Activated B cell treated with CpG ODN at 0.5 μM for 24 hours (primary cell): ENCODE data around the gene MVD. TPM values are rescaled to one million over a fixed set of nuclear protein-coding genes. Genes with fewer than 3 reads are reported as not detected.

Source experiments
- ATAC-seq: fragments of 200-7000 bp; cut with Tn5 transposase; one replicate; pipeline ENCODE4 v1.10.0; 2021; ENCODE audit warnings: low read depth, mild to moderate bottlenecking, moderate library complexity
- CTCF ChIA-PET: fragments of 350-600 bp; sonication (Branson Sonifier 250); formaldehyde crosslinking; loops from one replicate; lab custom pipeline; 2021; ENCODE audit warnings: antibody characterized with exemption; lab: Charles Lee
- POLR2A ChIA-PET: fragments of 350-600 bp; sonication (Branson Sonifier 250); formaldehyde crosslinking; loops from one replicate; lab custom pipeline; 2021; ENCODE audit warnings: antibody characterized with exemption; lab: Charles Lee
- DNase-seq: peaks from one replicate; pipeline ENCODE4 v3.0.0; 2022
- H3K27ac Mint-ChIP-seq: one replicate; pipeline ENCODE4 v1.8.0; 2020; ENCODE audit warnings: mixed read lengths
- H3K27me3 Mint-ChIP-seq: one replicate; pipeline ENCODE4 v1.8.0; 2021; ENCODE audit warnings: mixed read lengths
- H3K36me3 Mint-ChIP-seq: one replicate; pipeline ENCODE4 v1.8.0; 2021; ENCODE audit warnings: low read depth, mixed read lengths
- H3K4me1 Mint-ChIP-seq: one replicate; pipeline ENCODE4 v1.8.0; 2021; ENCODE audit warnings: mixed read lengths
- H3K4me3 Mint-ChIP-seq: one replicate; pipeline ENCODE4 v1.8.0; 2020; ENCODE audit warnings: mild to moderate bottlenecking, mixed read lengths
- H3K9me3 Mint-ChIP-seq: one replicate; pipeline ENCODE4 v1.8.0; 2020; ENCODE audit warnings: mixed read lengths
- intact Hi-C: fragments of 100-400 bp; cut with micrococcal nuclease; formaldehyde crosslinking; loops from one replicate; pipeline ENCODE4 v1.15.1; 2024
- total RNA-seq: library from RNA; stranded (reverse); gene quantifications from 2 replicates; pipeline ENCODE4 v1.2.3, GENCODE V29; 2022
- TF ChIP-seq, protein P1 (sequence below): fragments of 200-600 bp; IDR thresholded peaks from one replicate; pipeline ENCODE4 v1.8.0; 2022; ENCODE audit warnings: antibody characterized with exemption, mild to moderate bottlenecking

Gene MVD
- total RNA-seq, 1 donor from 2014 or later, result 140 TPM

DNA sequence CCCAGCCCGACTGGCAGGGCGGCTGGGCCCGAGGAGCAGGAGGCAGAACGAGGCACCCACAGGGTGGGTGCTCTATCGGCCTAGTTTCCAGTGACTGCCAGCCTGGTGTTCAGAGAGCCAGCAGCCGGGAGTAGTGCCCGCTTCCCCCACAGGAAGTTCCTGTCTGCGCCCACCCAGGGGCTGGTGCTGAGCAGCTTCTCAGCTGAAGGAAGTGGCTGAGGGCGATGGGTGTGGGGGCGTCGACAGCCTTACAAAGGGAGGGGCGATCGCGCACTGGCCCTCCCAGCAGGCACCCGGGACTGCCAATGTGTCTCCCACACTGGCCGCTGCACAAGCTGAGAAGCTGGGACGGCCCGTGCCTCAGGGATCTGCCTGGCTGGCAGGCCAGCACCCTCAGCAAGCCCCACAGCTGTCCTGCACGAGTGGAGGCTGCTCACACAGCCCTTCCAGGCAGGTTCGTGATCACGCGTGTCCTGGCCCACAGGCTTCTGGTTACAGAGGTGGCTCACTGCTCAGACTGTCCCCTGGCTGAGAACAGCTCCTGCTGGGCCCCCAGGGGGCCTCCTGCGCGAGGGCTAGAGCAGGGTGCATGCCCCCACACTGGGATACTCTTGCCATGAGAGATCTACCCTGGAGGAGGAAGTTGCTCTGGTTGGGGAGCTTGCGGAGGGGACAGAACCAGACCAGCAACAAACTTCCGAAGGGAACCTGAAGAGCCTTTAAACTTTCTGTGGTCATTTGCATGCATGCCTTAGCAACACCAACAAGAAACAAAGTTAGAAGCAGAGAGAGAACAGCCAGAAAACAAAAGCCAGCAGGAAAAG is 40.8 kb upstream of the MVD start:
- H3K27ac Mint-ChIP-seq, result peak overlapping the region; percentile 86
- H3K36me3 Mint-ChIP-seq, result peaks cover 4% of the 10 kb centered on the region
- intact Hi-C loops, result loop anchor here (5.0 kb wide), 3 partner anchors 34 to 836 kb away; partner anchors contain the start of gene SLC7A5
- no peaks in the 10 kb centered on the region for H3K9me3 Mint-ChIP-seq
- H3K4me1 Mint-ChIP-seq, result peaks cover 72% of the 10 kb centered on the region
- DNase-seq (no peak), ATAC-seq (peak; percentile 20)
- ChIA-PET CTCF (interaction anchor here (0.6 to 1.4 kb wide), 3 partner anchors 19 to 43 kb away, joined by 3 to 7 read pairs (median 3); no protein-coding TSS in a partner anchor), POLR2A (interaction anchor here (0.6 to 4.5 kb wide), 12 partner anchors 10 to 642 kb away, joined by 3 to 49 read pairs (median 4); partner anchors contain the start of genes APRT, CYBA, MVD and SNAI3)
- no peaks in the 10 kb centered on the region for H3K27me3 Mint-ChIP-seq
- TF ChIP-seq, protein P1, sequence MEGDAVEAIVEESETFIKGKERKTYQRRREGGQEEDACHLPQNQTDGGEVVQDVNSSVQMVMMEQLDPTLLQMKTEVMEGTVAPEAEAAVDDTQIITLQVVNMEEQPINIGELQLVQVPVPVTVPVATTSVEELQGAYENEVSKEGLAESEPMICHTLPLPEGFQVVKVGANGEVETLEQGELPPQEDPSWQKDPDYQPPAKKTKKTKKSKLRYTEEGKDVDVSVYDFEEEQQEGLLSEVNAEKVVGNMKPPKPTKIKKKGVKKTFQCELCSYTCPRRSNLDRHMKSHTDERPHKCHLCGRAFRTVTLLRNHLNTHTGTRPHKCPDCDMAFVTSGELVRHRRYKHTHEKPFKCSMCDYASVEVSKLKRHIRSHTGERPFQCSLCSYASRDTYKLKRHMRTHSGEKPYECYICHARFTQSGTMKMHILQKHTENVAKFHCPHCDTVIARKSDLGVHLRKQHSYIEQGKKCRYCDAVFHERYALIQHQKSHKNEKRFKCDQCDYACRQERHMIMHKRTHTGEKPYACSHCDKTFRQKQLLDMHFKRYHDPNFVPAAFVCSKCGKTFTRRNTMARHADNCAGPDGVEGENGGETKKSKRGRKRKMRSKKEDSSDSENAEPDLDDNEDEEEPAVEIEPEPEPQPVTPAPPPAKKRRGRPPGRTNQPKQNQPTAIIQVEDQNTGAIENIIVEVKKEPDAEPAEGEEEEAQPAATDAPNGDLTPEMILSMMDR, result no peak
- peak overlapping the region; percentile 87 for H3K4me3 Mint-ChIP-seq

DNA sequence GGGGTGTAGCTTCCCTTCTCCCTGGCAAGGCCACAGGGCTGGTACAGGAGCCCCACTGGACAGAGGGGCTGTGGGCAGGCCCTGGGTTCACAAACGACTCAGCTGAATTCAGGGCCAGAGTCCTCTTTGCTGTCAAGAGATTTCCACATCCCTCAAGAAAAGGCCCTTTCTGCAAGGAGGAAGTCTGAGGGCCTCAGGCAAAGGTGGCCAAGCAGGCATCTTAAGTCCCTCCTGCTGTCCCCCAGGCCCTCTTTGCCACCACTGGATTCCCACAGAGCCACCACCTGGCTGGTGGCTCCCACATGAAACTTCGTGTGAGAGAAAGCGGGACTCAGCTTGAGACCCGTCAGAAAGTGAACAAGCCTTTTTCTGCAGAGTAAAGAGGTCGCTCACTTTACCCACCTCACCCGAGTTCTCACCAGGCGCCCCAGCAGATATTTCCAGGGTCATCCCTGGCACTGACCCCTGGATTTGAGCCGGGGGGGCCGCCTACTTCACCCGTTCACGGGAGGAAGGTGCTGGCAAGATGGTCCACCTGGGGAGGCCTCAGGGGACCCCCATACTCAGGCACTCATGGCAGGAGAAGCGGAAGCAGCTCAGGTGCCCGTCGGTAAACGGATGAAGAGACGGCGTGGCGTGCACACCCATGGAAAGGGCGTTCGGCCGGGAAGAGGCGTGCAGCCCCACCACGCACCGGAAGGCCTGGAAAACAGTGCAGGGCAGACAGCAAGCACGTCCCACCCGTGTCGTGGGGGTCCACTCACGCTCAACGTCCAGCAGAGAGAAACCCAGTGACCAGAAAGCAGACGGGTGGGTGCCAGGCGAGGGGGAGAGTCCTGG is 39.7 kb upstream of the MVD start:
- intact Hi-C loops, result loop anchor here (5.0 kb wide), 3 partner anchors 35 to 835 kb away; partner anchors contain the start of gene SLC7A5
- DNase-seq, result no peak
- Mint-ChIP-seq H3K27ac (peak overlapping the region; percentile 86), H3K27me3 (no peaks in the 10 kb centered on the region), H3K4me3 (peak overlapping the region; percentile 87), H3K36me3 (peaks cover 13% of the 10 kb centered on the region), H3K9me3 (no peaks in the 10 kb centered on the region), H3K4me1 (peaks cover 79% of the 10 kb centered on the region)
- TF ChIP-seq, protein P1, result no peak
- POLR2A ChIA-PET, result interaction anchor here (0.8 to 4.5 kb wide), 10 partner anchors 10 to 132 kb away, joined by 3 to 49 read pairs (median 4); partner anchors contain the start of genes CYBA, MVD and ZC3H18
- CTCF ChIA-PET, result interaction anchor here (0.6 to 2.9 kb wide), 4 partner anchors 16 to 42 kb away, joined by 3 to 17 read pairs (median 5); partner anchors contain the start of gene SNAI3
- ATAC-seq, result no peak

DNA sequence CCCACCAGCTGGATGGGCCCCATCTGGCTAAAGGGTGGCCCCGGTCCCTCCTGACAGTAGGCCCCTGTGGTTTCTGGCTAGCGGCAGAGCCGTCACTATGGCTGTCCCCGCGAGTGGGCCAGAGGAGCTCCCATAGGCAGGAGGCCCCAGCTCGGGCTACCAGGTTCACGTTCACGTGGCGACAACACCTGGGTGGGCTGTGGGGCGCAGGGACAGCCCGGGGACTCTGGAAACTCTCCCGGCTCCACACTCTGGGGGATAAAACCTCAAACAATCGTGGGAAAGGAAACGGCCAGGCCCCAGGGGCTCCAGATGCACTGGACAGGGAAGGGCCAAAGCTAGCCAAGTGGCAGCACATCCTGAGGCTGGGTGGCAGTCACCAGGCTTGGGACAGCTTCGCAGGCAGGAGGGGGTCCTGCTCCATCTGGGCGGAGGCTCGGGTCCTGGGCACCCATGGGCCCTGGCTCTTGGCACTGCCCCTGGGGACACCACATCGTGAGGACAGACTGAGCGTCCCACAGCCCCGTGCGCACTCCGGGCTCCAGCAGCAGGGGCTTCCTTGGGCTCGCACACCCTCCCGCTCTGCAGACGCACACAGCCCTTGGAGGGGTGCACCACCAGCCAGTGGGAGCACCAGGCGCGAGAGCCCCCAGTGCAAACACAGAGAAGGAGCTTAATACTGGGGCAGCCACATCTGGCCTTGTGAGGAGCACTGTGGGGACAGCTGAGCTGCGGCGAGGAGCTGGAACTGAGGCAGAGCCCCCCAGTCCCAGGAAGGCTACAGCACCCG is 38.9 kb upstream of the MVD start:
- ATAC-seq (no peak), DNase-seq (no peak)
- Mint-ChIP-seq H3K36me3 (peaks cover 19% of the 10 kb centered on the region), H3K4me3 (peak overlapping the region; percentile 81), H3K27ac (peak overlapping the region; percentile 86), H3K4me1 (peaks cover 73% of the 10 kb centered on the region), H3K9me3 (no peaks in the 10 kb centered on the region), H3K27me3 (no peaks in the 10 kb centered on the region)
- ChIA-PET POLR2A (interaction anchor here (0.8 to 4.5 kb wide), 8 partner anchors 9 to 131 kb away, joined by 3 to 49 read pairs (median 5); partner anchors contain the start of genes CYBA, SNAI3 and ZC3H18), CTCF (interaction anchor here (0.6 to 2.9 kb wide), 2 partner anchors 15 to 35 kb away, joined by 3 to 17 read pairs; partner anchors contain the start of gene SNAI3)
- intact Hi-C loops, result loop anchor here (1.0 to 5.0 kb wide), 9 partner anchors 9 to 834 kb away; partner anchors contain the start of genes CYBA, MVD, SLC7A5 and SNAI3
- TF ChIP-seq, protein P1, result no peak

DNA sequence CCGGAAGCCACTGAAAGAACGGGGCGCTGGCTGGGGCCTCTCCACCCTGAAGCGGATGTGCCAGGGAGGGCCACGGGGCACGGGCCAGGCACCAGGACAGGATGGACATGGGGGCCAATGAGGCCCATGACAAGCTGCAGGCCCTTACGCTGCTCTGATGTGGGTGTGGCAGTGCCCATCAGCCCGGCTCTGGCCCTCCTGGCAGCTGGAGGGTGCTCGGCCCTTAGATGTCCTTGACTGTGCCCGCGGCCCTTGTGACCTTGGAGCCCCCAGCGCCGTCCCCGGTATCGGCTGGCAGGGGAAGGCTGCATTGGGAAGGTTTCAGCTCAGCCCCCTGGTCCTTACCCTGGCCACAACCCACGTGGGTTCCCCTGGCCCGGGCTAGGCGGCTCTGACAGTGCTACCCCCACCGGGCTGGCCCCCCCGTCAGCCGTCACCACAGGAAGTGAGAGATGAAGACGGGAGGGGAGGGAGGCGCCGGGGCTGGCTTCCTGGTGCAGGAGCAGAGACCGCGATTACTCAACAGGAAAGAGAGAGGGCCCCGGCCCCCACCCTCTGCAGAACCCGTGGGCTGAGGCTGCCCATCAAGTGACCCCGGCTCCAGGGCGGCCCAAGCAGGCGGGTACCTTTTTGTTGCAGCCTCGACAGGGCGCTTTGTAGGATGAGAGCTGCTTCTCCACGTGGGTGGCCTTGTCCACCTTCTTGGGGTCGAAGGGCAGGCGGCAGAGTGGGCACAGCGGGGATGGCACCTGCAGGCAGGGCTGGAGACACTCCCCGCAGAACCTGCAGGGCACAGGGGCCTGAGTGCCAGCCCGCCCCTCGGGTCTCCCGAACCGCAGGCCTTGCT is 38.0 kb upstream of the MVD start:
- intact Hi-C loops, result loop anchor here (1.0 to 5.0 kb wide), 9 partner anchors 9 to 834 kb away; partner anchors contain the start of genes CYBA, MVD, SLC7A5 and SNAI3
- ChIA-PET CTCF (interaction anchor here (0.7 to 2.9 kb wide), 4 partner anchors 15 to 62 kb away, joined by 3 to 17 read pairs (median 5); partner anchors contain the start of gene SNAI3), POLR2A (interaction anchor here (0.7 to 4.5 kb wide), 16 partner anchors 9 to 1318 kb away, joined by 3 to 49 read pairs (median 5); partner anchors contain the start of genes APRT, CYBA, FBXO31 and MVD)
- DNase-seq (peak; percentile 86), ATAC-seq (peak; percentile 81)
- TF ChIP-seq, protein P1, result no peak
- Mint-ChIP-seq H3K27me3 (no peaks in the 10 kb centered on the region), H3K4me1 (peaks cover 73% of the 10 kb centered on the region), H3K9me3 (no peaks in the 10 kb centered on the region), H3K36me3 (peaks cover 23% of the 10 kb centered on the region), H3K27ac (peak overlapping the region; percentile 90), H3K4me3 (peak overlapping the region; percentile 81)
